Upper lobe of right lung (tissue), 1 donor: ENCODE data around the gene RHOU. TPM values are rescaled to one million over a fixed set of nuclear protein-coding genes. Genes with fewer than 3 reads are reported as not detected.
"Not testable (repeated sequence)": the region's sequence is repeated elsewhere in the genome, so short reads cannot be mapped to it uniquely, and the experiment has no call there.

Experiments used
- ATAC-seq: fragments of 200-7000 bp; cut with Tn5 transposase; one replicate; pipeline ENCODE4 v1.9.1; 2020; ENCODE audit warnings: mild to moderate bottlenecking, moderate library complexity
- DNase-seq: peaks from one replicate; pipeline ENCODE4 v3.0.0-alpha.2; 2020
- H3K27ac ChIP-seq: fragments of 200-600 bp; one replicate; pipeline ENCODE4 v1.8.0; 2022
- H3K27me3 ChIP-seq: fragments of 200-600 bp; one replicate; pipeline ENCODE4 v1.8.0; 2022; ENCODE audit warnings: mild to moderate bottlenecking
- H3K36me3 ChIP-seq: fragments of 200-600 bp; one replicate; pipeline ENCODE4 v1.8.0; 2022
- H3K4me1 ChIP-seq: fragments of 200-600 bp; one replicate; pipeline ENCODE4 v1.8.0; 2022
- H3K4me3 ChIP-seq: fragments of 200-600 bp; one replicate; pipeline ENCODE4 v1.8.0; 2022; ENCODE audit warnings: mild to moderate bottlenecking
- H3K9me3 ChIP-seq: fragments of 200-600 bp; one replicate; pipeline ENCODE4 v1.8.0; 2022
- CTCF ChIP-seq: fragments of 200-600 bp; IDR thresholded peaks from one replicate; pipeline ENCODE4 v1.8.0; 2022; ENCODE audit warnings: antibody characterized with exemption
- intact Hi-C: fragments of 100-400 bp; cut with DNase I; formaldehyde crosslinking; loops from one replicate; pipeline ENCODE4 v1.11.0; 2022
- total RNA-seq: library from RNA; stranded (reverse); fragmentation: NEBNext Ultra II Directional; extraction: Animal tissue kit (Norgen Biotek cat#: 25700); gene quantifications from one replicate; pipeline ENCODE4 v1.2.1, GENCODE V29; 2021
- donor health status: DM: no; HTN: yes; CAD: no; lungs with severe emphysema.

Gene RHOU
- total RNA-seq, 1 donor from 2014 or later, result 21.0 TPM

- intact Hi-C loops, result no loop called here
- no peak for DNase-seq
- Histone ChIP-seq H3K27me3 (no peaks in the 10 kb centered on the region), H3K4me3 (no peak overlapping the region), H3K9me3 (no peaks in the 10 kb centered on the region), H3K36me3 (no peaks in the 10 kb centered on the region), H3K27ac (no peak overlapping the region), H3K4me1 (peaks cover 5% of the 10 kb centered on the region)
- ATAC-seq, result no peak
- TF ChIP-seq CTCF, result no peak
These were observed 32.5 kb downstream of the RHOU start for GRCh38 chr1:228767636-228768354.

- no peak for TF ChIP-seq CTCF
- Histone ChIP-seq H3K9me3 (no peaks in the 10 kb centered on the region), H3K36me3 (no peaks in the 10 kb centered on the region), H3K4me1 (peaks cover 5% of the 10 kb centered on the region), H3K27ac (no peak overlapping the region), H3K4me3 (no peak overlapping the region), H3K27me3 (no peaks in the 10 kb centered on the region)
- ATAC-seq, result no peak
- intact Hi-C loops, result no loop called here
- DNase-seq, result no peak
These were observed 33.2 kb downstream of the RHOU start for GRCh38 chr1:228768355-228769000.

GRCh38 chr1:228770779-228771223 is 35.5 kb downstream of the RHOU start:
- TF ChIP-seq CTCF, result no peak
- intact Hi-C loops, result no loop called here
- no peak for ATAC-seq

GRCh38 chr1:228772516-228773212 is 37.4 kb downstream of the RHOU start:
- Histone ChIP-seq H3K27ac (no peak overlapping the region), H3K36me3 (no peaks in the 10 kb centered on the region), H3K9me3 (no peaks in the 10 kb centered on the region), H3K4me1 (peaks cover 5% of the 10 kb centered on the region), H3K4me3 (no peak overlapping the region), H3K27me3 (no peaks in the 10 kb centered on the region)
- intact Hi-C loops, result no loop called here
- ATAC-seq (no peak), DNase-seq (no peak)
- no peak for TF ChIP-seq CTCF

More at GRCh38 chr1:228770779-228771223, 35.5 kb downstream of the RHOU start:
- H3K27ac ChIP-seq, result no peak overlapping the region
- DNase-seq, result no peak
- H3K4me1 ChIP-seq, result peaks cover 5% of the 10 kb centered on the region
- H3K9me3 ChIP-seq, result no peaks in the 10 kb centered on the region
- H3K36me3 ChIP-seq, result no peaks in the 10 kb centered on the region
- no peaks in the 10 kb centered on the region for H3K27me3 ChIP-seq
- no peak overlapping the region for H3K4me3 ChIP-seq

- DNase-seq, ATAC-seq, H3K36me3 ChIP-seq, H3K4me3 ChIP-seq, H3K9me3 ChIP-seq, H3K4me1 ChIP-seq, H3K27me3 ChIP-seq, H3K27ac ChIP-seq, intact Hi-C loops: not testable (repeated sequence)
These were observed 40.7 kb downstream of the RHOU start for GRCh38 chr1:228775946-228776345.

- intact Hi-C loops, result no loop called here
- H3K27ac ChIP-seq, result no peak overlapping the region
- ATAC-seq (no peak), DNase-seq (no peak)
- TF ChIP-seq CTCF, result no peak
- H3K27me3 ChIP-seq, result no peaks in the 10 kb centered on the region
- H3K4me3 ChIP-seq, result no peak overlapping the region
- peaks cover 4% of the 10 kb centered on the region for H3K4me1 ChIP-seq
- H3K36me3 ChIP-seq, result no peaks in the 10 kb centered on the region
- H3K9me3 ChIP-seq, result no peaks in the 10 kb centered on the region
These were observed 41.2 kb downstream of the RHOU start for GRCh38 chr1:228776449-228776848.
